HG02642 (cell line): Measurements from ENCODE around the gene CEP112.
"Not testable (repeated sequence)": the region's sequence is repeated elsewhere in the genome, so short reads cannot be mapped to it uniquely, and the experiment has no call there.

ENCODE experiments used
- ATAC-seq: cut with Tn5 transposase; IDR thresholded peaks from one replicate; pipeline ENCODE4 v1.9.1; 2021; ENCODE audit warnings: mild to moderate bottlenecking; ENCODE audit not compliant: unreplicated experiment, poor library complexity

CEP112 gene

GRCh38 chr17:65711671-65712276, 480.2 kb downstream of the CEP112 start:
- no peak for ATAC-seq

- ATAC-seq, result no peak
Observed at GRCh38 chr17:65707780-65708179, 484.2 kb downstream of the CEP112 start.

- no peak for ATAC-seq
Observed at GRCh38 chr17:65704731-65705130, 487.2 kb downstream of the CEP112 start.

- no peak for ATAC-seq
Observed at GRCh38 chr17:65703891-65704290, 488.0 kb downstream of the CEP112 start.

- ATAC-seq, result no peak
Observed at GRCh38 chr17:65699459-65699858, 492.5 kb downstream of the CEP112 start.

- ATAC-seq, result no peak
Observed at GRCh38 chr17:65698381-65699061, 493.4 kb downstream of the CEP112 start.

GRCh38 chr17:65697661-65698060, 494.3 kb downstream of the CEP112 start:
- ATAC-seq, result no peak

- ATAC-seq, result no peak
Observed at GRCh38 chr17:65696739-65697394, 495.1 kb downstream of the CEP112 start.

- ATAC-seq, result no peak
Observed at GRCh38 chr17:65694601-65695000, 497.3 kb downstream of the CEP112 start.

GRCh38 chr17:65690626-65691310, 501.2 kb downstream of the CEP112 start:
- no peak for ATAC-seq

GRCh38 chr17:65688307-65688706, 503.6 kb downstream of the CEP112 start:
- no peak for ATAC-seq

- ATAC-seq, result no peak
Observed at GRCh38 chr17:65685110-65685509, 506.8 kb downstream of the CEP112 start.

GRCh38 chr17:65684631-65685030, 507.3 kb downstream of the CEP112 start:
- ATAC-seq, result no peak

GRCh38 chr17:65683428-65683827, 508.5 kb downstream of the CEP112 start:
- no peak for ATAC-seq

GRCh38 chr17:65681763-65682162, 510.2 kb downstream of the CEP112 start:
- ATAC-seq, result not testable (repeated sequence)

- no peak for ATAC-seq
Observed at GRCh38 chr17:65679165-65679845, 512.6 kb downstream of the CEP112 start.

- ATAC-seq, result no peak
Observed at GRCh38 chr17:65678546-65678945, 513.4 kb downstream of the CEP112 start.

GRCh38 chr17:65677932-65678331, 514.0 kb downstream of the CEP112 start:
- no peak for ATAC-seq

- no peak for ATAC-seq
Observed at GRCh38 chr17:65674246-65675045, 517.5 kb downstream of the CEP112 start.
